ENCODE data around the gene SST.

DNA sequence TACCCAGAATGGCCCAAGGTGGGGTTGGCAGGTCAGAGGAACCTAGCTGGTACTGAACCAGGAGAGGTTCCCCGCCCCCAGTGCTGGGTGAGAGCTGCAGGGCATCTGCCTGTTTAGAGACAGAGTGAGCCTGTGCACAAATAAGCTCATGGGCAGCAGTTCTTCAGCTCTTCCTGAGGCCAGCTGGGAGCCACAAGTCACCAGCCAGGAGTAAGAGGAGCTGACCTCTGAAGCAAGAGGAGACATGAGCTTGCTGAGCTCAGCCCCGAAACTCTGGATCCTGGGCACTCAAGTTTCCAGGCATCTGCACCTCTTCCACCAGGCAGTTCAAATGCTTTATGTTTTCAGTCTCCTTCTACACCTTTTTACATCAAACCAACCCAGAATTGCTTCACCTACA is 30.1 kb upstream of the SST start:
- TF ChIP-seq, protein P1, sequence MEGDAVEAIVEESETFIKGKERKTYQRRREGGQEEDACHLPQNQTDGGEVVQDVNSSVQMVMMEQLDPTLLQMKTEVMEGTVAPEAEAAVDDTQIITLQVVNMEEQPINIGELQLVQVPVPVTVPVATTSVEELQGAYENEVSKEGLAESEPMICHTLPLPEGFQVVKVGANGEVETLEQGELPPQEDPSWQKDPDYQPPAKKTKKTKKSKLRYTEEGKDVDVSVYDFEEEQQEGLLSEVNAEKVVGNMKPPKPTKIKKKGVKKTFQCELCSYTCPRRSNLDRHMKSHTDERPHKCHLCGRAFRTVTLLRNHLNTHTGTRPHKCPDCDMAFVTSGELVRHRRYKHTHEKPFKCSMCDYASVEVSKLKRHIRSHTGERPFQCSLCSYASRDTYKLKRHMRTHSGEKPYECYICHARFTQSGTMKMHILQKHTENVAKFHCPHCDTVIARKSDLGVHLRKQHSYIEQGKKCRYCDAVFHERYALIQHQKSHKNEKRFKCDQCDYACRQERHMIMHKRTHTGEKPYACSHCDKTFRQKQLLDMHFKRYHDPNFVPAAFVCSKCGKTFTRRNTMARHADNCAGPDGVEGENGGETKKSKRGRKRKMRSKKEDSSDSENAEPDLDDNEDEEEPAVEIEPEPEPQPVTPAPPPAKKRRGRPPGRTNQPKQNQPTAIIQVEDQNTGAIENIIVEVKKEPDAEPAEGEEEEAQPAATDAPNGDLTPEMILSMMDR (IDR thresholded peaks at IDR 0.05 in 2 of 3, conservative IDR thresholded peaks at IDR 0.05 in 1 of 3; ENCODE audit: control insufficient read depth in 2 of 3, extremely low read depth in 1 of 3, insufficient read depth in 1 of 3, low read depth in 3 of 3, low read length in 3 of 3): no peak
- TF ChIP-seq, protein P2, sequence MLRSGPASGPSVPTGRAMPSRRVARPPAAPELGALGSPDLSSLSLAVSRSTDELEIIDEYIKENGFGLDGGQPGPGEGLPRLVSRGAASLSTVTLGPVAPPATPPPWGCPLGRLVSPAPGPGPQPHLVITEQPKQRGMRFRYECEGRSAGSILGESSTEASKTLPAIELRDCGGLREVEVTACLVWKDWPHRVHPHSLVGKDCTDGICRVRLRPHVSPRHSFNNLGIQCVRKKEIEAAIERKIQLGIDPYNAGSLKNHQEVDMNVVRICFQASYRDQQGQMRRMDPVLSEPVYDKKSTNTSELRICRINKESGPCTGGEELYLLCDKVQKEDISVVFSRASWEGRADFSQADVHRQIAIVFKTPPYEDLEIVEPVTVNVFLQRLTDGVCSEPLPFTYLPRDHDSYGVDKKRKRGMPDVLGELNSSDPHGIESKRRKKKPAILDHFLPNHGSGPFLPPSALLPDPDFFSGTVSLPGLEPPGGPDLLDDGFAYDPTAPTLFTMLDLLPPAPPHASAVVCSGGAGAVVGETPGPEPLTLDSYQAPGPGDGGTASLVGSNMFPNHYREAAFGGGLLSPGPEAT (IDR thresholded peaks at IDR 0.05; ENCODE audit: low read depth): no peak
- TF ChIP-seq JUND (IDR thresholded peaks at IDR 0.05; ENCODE audit: low read depth, low read length) (no peak), YY1 (IDR thresholded peaks at IDR 0.05; ENCODE audit: low read depth, low read length) (no peak), CBFB (IDR thresholded peaks at IDR 0.05; ENCODE audit: low read depth) (no peak)

Measured in GM12878 (cell line).